Measurements from ENCODE around the gene IRAK1. TPM values are rescaled to one million over a fixed set of nuclear protein-coding genes. Genes with fewer than 3 reads are reported as not detected.

IRAK1 gene
- total RNA-seq, 2 donors from 2014 or later: 113 to 122 TPM

- no peak for TF ChIP-seq CTCF (IDR thresholded peaks at IDR 0.05)
- TF ChIP-seq POLR2A (IDR thresholded peaks at IDR 0.05): no peak
- TF ChIP-seq POLR2AphosphoS5 (IDR thresholded peaks at IDR 0.05): no peak
- H3K4me1 ChIP-seq (replicated peaks): no peaks in the 10 kb centered on the region
- intact Hi-C loops (cut with DNase I): no loop called here
- no peak overlapping the region for H3K4me3 ChIP-seq
- DNase-seq (ENCODE audit: low spot score): no peak
- H3K27me3 ChIP-seq (replicated peaks; ENCODE audit: insufficient read depth): no peaks in the 10 kb centered on the region
- no peaks in the 10 kb centered on the region for H3K9me3 ChIP-seq
- no peaks in the 10 kb centered on the region for H3K36me3 ChIP-seq
- WGBS: 100% methylated on average over 1 of the region's 5 CpGs
- H3K27ac ChIP-seq: no peak overlapping the region
Measured at GRCh38 chrX:153965406-153965805, 54.3 kb downstream of the IRAK1 start.

- 88% methylated on average over 11 of the region's 14 CpGs for WGBS
- no peak for TF ChIP-seq CTCF (IDR thresholded peaks at IDR 0.05)
- TF ChIP-seq POLR2AphosphoS5 (IDR thresholded peaks at IDR 0.05): no peak
- no peak for TF ChIP-seq POLR2A (IDR thresholded peaks at IDR 0.05)
- Histone ChIP-seq H3K36me3 (no peaks in the 10 kb centered on the region), H3K4me1 (replicated peaks) (no peaks in the 10 kb centered on the region), H3K4me3 (no peak overlapping the region), H3K27me3 (replicated peaks; ENCODE audit: insufficient read depth) (no peaks in the 10 kb centered on the region), H3K9me3 (no peaks in the 10 kb centered on the region), H3K27ac (no peak overlapping the region)
- no peak for DNase-seq (ENCODE audit: low spot score)
- intact Hi-C loops (cut with DNase I): no loop called here
Measured at GRCh38 chrX:153964105-153964504, 55.6 kb downstream of the IRAK1 start.

- no peak for TF ChIP-seq CTCF (IDR thresholded peaks at IDR 0.05)
- no peaks in the 10 kb centered on the region for H3K36me3 ChIP-seq
- H3K4me3 ChIP-seq: no peak overlapping the region
- no peak for DNase-seq (ENCODE audit: low spot score)
- no peaks in the 10 kb centered on the region for H3K4me1 ChIP-seq (replicated peaks)
- no peak overlapping the region for H3K27ac ChIP-seq
- H3K27me3 ChIP-seq (replicated peaks; ENCODE audit: insufficient read depth): no peaks in the 10 kb centered on the region
- WGBS: 93% methylated on average over 9 of the region's 12 CpGs
- no peaks in the 10 kb centered on the region for H3K9me3 ChIP-seq
- intact Hi-C loops (cut with DNase I): no loop called here
Measured at GRCh38 chrX:153963546-153963945, 56.2 kb downstream of the IRAK1 start.

- no peaks in the 10 kb centered on the region for H3K9me3 ChIP-seq
- H3K36me3 ChIP-seq: no peaks in the 10 kb centered on the region
- intact Hi-C loops (cut with DNase I): no loop called here
- H3K4me3 ChIP-seq: no peak overlapping the region
- no peak for TF ChIP-seq POLR2AphosphoS5 (IDR thresholded peaks at IDR 0.05)
- TF ChIP-seq POLR2A (IDR thresholded peaks at IDR 0.05): no peak
- no peak for TF ChIP-seq CTCF (IDR thresholded peaks at IDR 0.05)
- no peaks in the 10 kb centered on the region for H3K27me3 ChIP-seq (replicated peaks; ENCODE audit: insufficient read depth)
- 78% methylated on average over 6 of the region's 11 CpGs for WGBS
- H3K4me1 ChIP-seq (replicated peaks): no peaks in the 10 kb centered on the region
- no peak overlapping the region for H3K27ac ChIP-seq
- DNase-seq (ENCODE audit: low spot score): no peak
Measured at GRCh38 chrX:153961292-153961691, 58.4 kb downstream of the IRAK1 start.

- no peaks in the 10 kb centered on the region for H3K36me3 ChIP-seq
- no peaks in the 10 kb centered on the region for H3K4me1 ChIP-seq (replicated peaks)
- intact Hi-C loops (cut with DNase I): no loop called here
- H3K27me3 ChIP-seq (replicated peaks; ENCODE audit: insufficient read depth): no peaks in the 10 kb centered on the region
- TF ChIP-seq POLR2AphosphoS5 (IDR thresholded peaks at IDR 0.05) (no peak), POLR2A (IDR thresholded peaks at IDR 0.05) (no peak), CTCF (IDR thresholded peaks at IDR 0.05) (no peak)
- no peaks in the 10 kb centered on the region for H3K9me3 ChIP-seq
- 80% methylated on average over 15 of the region's 22 CpGs for WGBS
- H3K4me3 ChIP-seq: no peak overlapping the region
- no peak overlapping the region for H3K27ac ChIP-seq
- no peak for DNase-seq (ENCODE audit: low spot score)
Measured at GRCh38 chrX:153960786-153961185, 58.9 kb downstream of the IRAK1 start.

MicroRNAs within 50 kb of the gene (microRNA counts, 767-probe panel; counts per million panel counts)
- microRNA hsa-miR-718: 0 to 431 counts per million in 2 donors

Small RNA genes within 50 kb of the gene (microRNA-seq; reads per million reads assigned to microRNA genes)
- not detected for gene MIR3202-1
- not detected for gene MIR3202-2
- gene MIR718: not detected

Small RNA genes within 50 kb of the gene (small RNA-seq; reads per million reads assigned to genes)
- gene MIR3202-1: 0 to 0.10 reads per million in 2 donors

Other genes starting within 250 kb of the IRAK1 start
- gene SRPK3, start 238.9 kb downstream of the IRAK1 start, total RNA-seq: 1 to 10 TPM; 1.4 to 2.7 TPM
- 100 to 1,000 TPM; 106 to 122 TPM for gene IDH3G, start 225.5 kb downstream of the IRAK1 start, total RNA-seq
- 100 to 1,000 TPM; 288 to 623 TPM for gene SSR4, start 225.2 kb downstream of the IRAK1 start, total RNA-seq
- gene PDZD4, start 189.4 kb downstream of the IRAK1 start, total RNA-seq: 10 to 100 TPM in 1 of 2 donors, 1 to 10 TPM in 1; 7.2 to 16.8 TPM
- gene L1CAM, start 133.7 kb downstream of the IRAK1 start, total RNA-seq: 10 to 100 TPM in 1 of 2 donors, under 1 TPM in 1; 0.73 to 18.0 TPM
- gene AVPR2, start 115.2 kb downstream of the IRAK1 start, total RNA-seq: 1 to 10 TPM in 1 of 2 donors, under 1 TPM in 1; 0.41 to 2.5 TPM
- gene ARHGAP4, start 93.6 kb downstream of the IRAK1 start, total RNA-seq: 10 to 100 TPM; 11.9 to 41.1 TPM
- gene NAA10, start 84.9 kb downstream of the IRAK1 start, total RNA-seq: 10 to 100 TPM; 47.5 to 64.9 TPM
- 1 to 10 TPM; 2.4 to 4.4 TPM for gene RENBP, start 75.3 kb downstream of the IRAK1 start, total RNA-seq
- gene HCFC1, start 48.1 kb downstream of the IRAK1 start, total RNA-seq: 100 to 1,000 TPM in 1 of 2 donors, 10 to 100 TPM in 1; 67.7 to 115 TPM
- gene TMEM187, start 47.1 kb downstream of the IRAK1 start, total RNA-seq: 10 to 100 TPM; 16.9 to 18.2 TPM
- 10 to 100 TPM; 54.4 to 85.2 TPM for gene MECP2, start 77.8 kb upstream of the IRAK1 start, total RNA-seq
- gene OPN1LW, start 124.3 kb upstream of the IRAK1 start, total RNA-seq: not detected
- not detected for gene OPN1MW, start 162.7 kb upstream of the IRAK1 start, total RNA-seq
- not detected for gene OPN1MW2, start 199.9 kb upstream of the IRAK1 start, total RNA-seq
- gene OPN1MW3, start 237.7 kb upstream of the IRAK1 start, total RNA-seq: not detected